GM12864 (cell line): ENCODE results near the gene UBTF.

Experiments used
- DNase-seq: peaks from one replicate; pipeline ENCODE4 v3.0.0-alpha.2; 2011; ENCODE audit warnings: low read depth
- H3K4me3 ChIP-seq: 2 replicates; pipeline ENCODE4 v1.5.1; 2011; ENCODE audit warnings: mild to moderate bottlenecking, low read depth, low read length, control low read depth
- TF ChIP-seq, protein P1 (sequence below): IDR thresholded peaks from 2 replicates; pipeline ENCODE4 v1.5.1; 2011; ENCODE audit warnings: low read depth, mild to moderate bottlenecking, moderate library complexity, low read length, control low read depth, inconsistent platforms; ENCODE audit errors: missing control alignments

Gene UBTF, protein sequence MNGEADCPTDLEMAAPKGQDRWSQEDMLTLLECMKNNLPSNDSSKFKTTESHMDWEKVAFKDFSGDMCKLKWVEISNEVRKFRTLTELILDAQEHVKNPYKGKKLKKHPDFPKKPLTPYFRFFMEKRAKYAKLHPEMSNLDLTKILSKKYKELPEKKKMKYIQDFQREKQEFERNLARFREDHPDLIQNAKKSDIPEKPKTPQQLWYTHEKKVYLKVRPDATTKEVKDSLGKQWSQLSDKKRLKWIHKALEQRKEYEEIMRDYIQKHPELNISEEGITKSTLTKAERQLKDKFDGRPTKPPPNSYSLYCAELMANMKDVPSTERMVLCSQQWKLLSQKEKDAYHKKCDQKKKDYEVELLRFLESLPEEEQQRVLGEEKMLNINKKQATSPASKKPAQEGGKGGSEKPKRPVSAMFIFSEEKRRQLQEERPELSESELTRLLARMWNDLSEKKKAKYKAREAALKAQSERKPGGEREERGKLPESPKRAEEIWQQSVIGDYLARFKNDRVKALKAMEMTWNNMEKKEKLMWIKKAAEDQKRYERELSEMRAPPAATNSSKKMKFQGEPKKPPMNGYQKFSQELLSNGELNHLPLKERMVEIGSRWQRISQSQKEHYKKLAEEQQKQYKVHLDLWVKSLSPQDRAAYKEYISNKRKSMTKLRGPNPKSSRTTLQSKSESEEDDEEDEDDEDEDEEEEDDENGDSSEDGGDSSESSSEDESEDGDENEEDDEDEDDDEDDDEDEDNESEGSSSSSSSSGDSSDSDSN

GRCh38 chr17:44219616-44220212 is at the start of gene UBTF:
Gene UBTF, minus strand, starts transcription at chr17:44219675. Its CDS starts 1,446 bp downstream, at chr17:44218229.
- no peak for DNase-seq
- TF ChIP-seq, protein P1, sequence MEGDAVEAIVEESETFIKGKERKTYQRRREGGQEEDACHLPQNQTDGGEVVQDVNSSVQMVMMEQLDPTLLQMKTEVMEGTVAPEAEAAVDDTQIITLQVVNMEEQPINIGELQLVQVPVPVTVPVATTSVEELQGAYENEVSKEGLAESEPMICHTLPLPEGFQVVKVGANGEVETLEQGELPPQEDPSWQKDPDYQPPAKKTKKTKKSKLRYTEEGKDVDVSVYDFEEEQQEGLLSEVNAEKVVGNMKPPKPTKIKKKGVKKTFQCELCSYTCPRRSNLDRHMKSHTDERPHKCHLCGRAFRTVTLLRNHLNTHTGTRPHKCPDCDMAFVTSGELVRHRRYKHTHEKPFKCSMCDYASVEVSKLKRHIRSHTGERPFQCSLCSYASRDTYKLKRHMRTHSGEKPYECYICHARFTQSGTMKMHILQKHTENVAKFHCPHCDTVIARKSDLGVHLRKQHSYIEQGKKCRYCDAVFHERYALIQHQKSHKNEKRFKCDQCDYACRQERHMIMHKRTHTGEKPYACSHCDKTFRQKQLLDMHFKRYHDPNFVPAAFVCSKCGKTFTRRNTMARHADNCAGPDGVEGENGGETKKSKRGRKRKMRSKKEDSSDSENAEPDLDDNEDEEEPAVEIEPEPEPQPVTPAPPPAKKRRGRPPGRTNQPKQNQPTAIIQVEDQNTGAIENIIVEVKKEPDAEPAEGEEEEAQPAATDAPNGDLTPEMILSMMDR = no peak
- peak within 1 kb of the TSS; percentile 87 for H3K4me3 ChIP-seq

DNA sequence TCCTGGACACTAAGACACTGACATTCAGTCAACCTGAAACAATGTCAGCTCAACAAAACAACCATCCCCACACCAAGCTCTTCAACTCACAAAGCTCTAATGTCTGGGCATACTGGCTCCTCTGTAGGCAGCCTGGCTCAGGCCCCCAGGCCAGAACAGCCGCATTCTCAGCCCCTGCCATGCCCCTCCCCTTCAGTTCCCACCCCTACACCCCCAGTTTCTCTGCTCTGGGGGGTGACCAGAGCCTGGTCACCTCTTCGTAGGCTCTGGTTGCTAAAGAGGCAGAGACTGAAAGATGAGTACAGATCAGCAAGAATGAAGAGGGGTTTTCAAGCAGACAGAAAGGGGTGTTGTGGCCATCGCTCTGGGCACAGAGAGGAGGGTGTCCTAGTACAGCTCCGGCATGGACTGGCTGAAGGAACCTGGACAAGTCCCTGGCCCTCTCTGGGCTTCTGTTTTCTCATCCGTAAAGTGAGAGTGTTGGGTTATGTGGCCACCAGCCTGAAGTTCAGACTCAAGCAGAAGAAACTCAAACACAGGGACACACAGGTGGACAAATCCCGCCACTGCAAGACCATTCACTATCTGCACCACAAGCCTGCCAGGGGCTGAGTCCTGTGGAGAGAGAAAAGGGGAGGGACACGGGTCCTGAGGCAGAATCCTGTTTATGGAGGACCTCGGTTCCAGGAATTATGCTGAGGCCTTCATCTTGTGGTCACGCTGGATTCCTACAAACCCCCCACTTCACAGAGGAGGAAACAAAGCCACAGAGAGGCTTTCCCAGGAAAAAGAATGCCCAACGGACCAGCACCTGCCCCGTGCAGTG is 49.4 kb upstream of the UBTF start:
- TF ChIP-seq, protein P1 = no peak
- no peak overlapping the region for H3K4me3 ChIP-seq
- DNase-seq = no peak

- H3K4me3 ChIP-seq = no peak within 1 kb of the TSS
- no peak for DNase-seq
- TF ChIP-seq, protein P1 = no peak
These were observed 48.5 kb upstream of the UBTF start, which contains the start of gene SLC4A1 for GRCh38 chr17:44267818-44268490. Gene SLC4A1, minus strand, starts transcription at chr17:44268135. Its CDS starts 5,269 bp downstream, at chr17:44262866.

GRCh38 chr17:44267165-44267455 is 47.6 kb upstream of the UBTF start:
- TF ChIP-seq, protein P1 = no peak
- no peak for DNase-seq
- H3K4me3 ChIP-seq = no peak overlapping the region

DNA sequence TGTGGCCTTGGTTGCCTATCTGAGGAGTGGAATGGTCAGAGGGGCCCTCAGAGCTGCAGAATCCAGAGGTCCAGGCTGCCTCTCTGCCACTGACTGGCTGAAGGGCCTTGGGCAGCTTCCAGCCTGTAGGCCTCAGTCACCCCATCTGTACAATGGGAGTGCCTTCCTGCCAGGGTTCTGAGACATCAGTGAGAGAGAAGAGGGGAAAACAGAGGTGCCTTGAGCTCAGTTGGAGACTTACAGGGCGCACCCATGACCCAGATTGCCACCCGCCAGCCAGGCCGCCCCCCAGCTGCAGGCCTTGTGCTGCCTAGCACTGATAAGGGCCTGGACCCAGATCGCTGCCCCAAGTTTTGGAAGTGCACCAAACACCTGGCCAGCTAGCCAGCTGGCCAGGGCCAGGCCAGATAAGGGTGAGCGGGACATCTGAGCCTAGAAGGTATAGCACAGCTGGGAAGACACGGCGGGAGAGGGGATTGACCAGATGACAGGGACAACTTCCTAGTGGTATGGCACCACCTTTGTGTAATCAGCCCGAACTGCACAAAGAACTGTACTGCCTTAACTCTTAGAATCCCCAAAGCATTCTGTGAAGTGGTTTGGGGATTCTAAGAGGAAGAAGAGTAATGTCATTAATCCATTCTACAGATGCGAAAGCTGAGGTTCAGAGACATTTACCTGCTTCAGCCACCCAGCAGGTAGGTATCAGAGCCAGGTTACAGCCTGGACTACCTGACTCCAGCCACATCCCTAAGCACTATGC is 47.1 kb upstream of the UBTF start:
- no peak overlapping the region for H3K4me3 ChIP-seq
- TF ChIP-seq, protein P1 = no peak
- no peak for DNase-seq
